HG03196 (cell line): ENCODE data around the gene HMGCR.
"Not testable (repeated sequence)": the region's sequence is repeated elsewhere in the genome, so short reads cannot be mapped to it uniquely, and the experiment has no call there.

Experiments used
- ATAC-seq: cut with Tn5 transposase; IDR thresholded peaks from one replicate; pipeline ENCODE4 v1.9.1; 2021; ENCODE audit not compliant: unreplicated experiment

HMGCR gene

DNA sequence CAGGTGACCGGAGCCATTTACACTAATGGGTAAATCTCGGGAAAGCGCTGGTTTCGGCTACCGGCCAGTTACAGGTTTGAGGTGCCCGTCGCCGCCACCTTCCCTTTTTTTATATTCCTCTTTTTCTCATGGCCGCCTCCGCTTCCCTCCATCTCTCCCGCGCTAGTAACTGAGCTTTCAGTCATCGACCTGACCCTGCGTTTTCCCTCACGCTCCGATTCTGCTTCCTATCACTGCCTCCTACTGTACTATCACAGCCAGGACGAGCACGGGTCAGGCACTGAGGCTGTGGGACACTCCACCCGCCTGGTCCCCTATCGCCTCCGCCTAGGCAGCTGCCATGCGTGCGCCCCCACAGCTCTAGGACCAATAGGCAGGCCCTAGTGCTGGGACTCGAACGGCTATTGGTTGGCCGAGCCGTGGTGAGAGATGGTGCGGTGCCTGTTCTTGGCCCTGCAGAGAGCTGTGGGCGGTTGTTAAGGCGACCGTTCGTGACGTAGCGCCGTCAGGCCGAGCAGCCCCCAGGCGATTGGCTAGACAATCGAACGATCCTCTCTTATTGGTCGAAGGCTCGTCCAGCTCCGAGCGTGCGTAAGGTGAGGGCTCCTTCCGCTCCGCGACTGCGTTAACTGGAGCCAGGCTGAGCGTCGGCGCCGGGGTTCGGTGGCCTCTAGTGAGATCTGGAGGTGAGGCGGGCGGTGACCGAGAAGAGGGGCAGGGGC is at the start of gene HMGCR:
TSS of gene HMGCR (plus strand) at position 606 of the 722 bp plus-strand sequence. CDS start 5,386 bp downstream, outside the sequence.
- peak; percentile 99 for ATAC-seq

DNA sequence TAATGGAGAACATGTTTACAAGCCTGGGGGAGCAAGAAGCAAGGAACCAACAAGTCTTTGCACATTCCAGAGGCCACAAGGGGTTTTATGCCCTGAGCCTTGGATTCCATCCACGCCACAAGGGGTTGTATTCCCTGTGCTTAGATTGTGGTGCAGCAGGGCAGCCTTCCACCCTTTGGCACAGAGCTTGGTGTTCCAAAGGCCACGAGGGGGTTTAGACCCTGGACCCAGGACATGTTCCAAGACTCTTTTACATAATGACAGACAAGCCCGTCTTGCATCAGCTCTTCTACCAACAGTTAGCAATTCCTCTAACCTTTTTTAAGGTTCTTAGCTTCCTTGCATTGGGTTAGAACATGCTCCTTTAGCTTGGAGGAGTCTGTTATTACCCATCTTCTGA is 45.2 kb upstream of the HMGCR start:
- not testable (repeated sequence) for ATAC-seq

DNA sequence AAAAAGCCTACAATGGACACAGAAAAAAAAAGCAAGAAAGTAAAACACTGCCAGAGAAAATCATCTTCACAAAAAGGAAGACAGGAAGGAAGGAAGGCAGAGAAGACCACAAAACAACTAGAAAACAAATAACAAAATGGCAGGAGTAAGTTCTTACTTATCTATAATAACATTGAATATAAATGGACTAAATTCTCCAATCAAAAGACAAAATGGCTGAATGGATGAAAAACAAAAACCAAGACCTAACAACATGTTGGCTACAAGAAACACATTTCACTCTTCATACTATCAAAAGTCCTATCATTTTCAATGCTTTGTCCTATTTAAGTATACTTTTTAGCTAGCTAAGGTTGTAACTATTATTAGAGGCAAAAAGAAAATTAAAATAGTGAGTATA is 36.9 kb upstream of the HMGCR start:
- no peak for ATAC-seq

DNA sequence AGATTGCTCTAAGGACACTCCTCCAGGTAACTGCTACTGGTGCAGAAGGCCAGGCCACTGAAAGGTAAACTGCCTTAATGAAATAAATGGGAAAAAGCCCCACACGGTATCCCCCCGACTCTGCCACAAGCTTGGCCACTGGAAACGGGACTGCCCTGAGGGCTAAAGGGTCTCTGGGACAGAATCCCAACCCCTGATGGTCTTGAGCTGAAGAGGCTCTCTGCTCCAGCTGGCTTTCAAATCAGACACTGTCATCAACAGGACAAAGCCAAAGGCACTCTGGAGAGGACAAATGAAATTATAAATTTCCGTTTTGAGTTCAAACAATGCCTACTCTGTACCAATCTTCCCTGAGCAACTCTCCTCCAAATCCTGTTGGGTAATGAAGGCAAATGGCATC is 33.6 kb upstream of the HMGCR start:
- no peak for ATAC-seq

DNA sequence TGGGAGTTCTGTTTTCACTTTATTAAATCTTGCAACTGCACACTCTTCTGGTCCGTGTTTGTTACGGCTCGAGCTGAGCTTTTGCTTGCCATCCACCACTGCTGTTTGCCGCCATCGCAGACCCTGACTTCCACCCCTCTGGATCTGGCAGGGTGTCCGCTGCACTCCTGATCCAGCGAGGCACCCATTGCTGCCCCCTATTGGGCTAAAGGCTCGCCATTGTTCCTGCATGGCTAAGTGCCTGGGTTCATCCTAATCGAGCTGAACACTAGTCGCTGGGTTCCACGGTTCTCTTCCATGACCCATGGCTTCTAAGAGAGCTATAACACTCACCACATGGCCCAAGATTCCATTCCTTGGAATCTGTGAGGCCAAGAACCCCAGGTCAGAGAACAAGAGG is 32.5 kb upstream of the HMGCR start:
- ATAC-seq = not testable (repeated sequence)

DNA sequence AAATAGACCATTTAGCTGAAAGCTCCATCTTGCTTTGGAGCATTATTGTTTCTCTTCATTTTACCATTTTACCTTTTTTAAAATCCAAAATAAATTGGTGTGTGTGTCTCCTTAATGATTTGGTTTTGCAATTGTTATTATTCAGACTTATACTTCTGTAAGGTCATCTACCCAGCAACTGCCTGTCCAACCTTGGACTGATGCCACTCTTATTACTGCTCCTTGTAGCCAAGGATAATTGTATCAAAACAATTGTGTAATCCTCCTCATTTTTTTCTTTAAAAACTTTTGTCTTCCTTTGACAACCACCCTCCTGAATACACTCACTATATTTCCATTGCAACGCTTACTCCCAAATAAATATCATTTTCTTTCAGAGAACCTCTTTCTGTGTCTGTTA is 30.3 kb upstream of the HMGCR start:
- no peak for ATAC-seq

DNA sequence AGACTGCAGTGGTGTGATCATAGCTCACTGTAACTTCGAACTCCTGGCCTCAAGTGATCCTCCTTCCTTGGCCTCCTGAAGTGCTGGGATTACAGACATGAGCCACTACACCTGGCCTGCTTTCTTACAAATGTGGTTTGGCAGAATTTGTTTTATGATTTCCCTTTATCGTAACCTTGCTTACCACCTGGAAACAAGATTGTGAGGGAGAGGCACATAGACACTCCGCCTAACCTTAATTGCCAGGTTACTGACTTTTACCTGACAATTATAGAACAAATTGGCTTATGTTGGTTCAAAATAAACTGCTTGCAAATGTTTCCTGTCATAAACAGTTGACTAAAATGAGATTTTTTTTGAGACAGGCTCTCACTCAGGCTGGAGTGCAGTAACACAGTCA is 26.8 kb upstream of the HMGCR start:
- ATAC-seq = no peak

DNA sequence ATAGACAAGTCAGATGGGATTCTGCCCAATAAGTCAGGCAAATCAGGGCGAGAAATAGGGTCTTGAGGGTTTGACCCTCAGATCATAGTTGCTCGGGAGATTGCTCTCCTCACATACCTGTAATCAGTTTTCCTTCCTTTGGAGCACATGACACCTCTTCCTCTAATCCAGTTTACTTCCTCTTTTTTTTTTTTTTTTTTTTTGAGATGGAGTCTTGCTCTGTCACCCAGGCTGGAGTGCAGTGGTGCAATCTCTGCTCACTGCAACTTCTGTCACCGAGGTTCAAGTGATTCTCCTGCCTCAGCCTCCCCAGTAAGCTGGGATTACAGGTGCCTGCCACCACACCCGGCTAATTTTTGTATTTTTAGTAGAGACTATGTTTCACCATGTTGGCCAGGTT is 17.9 kb upstream of the HMGCR start:
- ATAC-seq = not testable (repeated sequence)

DNA sequence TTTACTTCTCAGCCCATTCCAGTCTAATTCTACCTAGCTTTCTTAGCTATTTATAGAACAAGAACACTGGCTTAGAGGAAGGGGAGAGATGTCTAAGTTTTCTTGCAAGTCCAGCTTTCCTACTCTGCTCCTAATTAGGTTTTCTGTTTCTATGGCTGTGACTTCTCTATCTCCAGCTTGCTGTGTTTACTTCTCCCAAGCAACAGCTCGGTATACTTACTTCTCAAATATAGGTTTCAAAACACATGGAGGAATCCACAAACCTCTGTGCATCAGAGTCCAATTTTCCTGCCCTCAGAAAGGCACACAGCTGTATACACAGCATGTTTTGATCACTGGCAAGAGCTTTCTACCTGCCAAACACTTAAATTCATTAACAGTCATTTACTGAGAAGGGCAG is 17.4 kb upstream of the HMGCR start:
- no peak for ATAC-seq

DNA sequence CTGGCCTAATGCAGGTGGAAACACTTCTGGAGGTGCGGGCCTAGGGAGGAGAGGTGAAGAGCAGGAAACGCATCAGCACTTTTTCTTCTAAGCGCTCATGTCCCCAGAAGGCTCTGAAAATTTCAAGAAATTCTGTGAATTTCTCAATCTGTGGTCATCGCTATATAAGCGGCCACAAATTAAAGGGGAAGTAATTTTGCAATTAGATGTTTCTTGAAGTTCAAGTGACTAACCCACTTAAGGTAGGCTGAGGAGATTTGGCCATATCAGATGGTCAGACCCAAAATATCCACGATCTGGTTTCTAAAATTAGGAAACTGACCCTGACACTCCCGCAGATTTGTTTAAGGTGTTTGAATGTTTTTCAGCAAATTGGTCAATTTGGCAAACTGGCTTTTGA is 16.6 kb upstream of the HMGCR start:
- ATAC-seq = no peak

DNA sequence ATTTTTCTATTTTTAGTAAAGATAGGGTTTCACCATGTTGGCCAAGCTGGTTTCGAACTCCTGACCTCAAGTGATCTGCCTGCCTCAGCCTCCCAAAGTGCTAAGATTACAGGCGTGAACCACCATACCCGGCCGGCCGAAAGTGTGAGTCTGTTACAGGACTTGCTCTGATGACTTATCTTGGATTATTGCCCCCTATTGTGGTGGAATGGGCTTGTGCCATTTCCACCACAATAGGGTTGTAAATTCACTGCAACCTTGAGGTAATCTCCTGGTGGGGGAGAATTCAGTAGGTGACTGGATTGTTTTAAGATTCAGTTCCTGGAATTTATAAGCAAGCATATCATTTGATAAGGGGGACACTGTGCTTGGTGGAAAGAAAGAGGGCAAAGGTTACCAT is 15.0 kb upstream of the HMGCR start:
- ATAC-seq = no peak

DNA sequence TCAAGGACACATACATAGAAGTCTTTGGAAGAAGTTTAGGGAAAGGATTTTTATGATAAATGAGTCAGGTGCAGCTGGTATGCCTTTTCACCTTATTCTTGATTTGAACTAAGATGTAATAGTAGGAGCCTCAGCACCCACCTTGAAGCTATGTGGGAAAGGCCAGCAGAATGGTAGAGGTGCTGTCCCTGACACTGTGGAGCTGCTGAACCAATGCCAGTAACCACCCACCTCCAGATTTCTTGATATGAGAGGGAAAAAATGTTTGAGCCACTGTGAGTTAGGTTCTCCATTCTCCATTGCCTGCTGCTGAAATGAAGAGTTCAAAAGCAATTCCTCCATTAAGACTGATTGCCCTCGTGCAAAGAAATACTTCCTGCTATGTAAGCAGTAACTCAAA is 12.2 kb upstream of the HMGCR start:
- no peak for ATAC-seq

DNA sequence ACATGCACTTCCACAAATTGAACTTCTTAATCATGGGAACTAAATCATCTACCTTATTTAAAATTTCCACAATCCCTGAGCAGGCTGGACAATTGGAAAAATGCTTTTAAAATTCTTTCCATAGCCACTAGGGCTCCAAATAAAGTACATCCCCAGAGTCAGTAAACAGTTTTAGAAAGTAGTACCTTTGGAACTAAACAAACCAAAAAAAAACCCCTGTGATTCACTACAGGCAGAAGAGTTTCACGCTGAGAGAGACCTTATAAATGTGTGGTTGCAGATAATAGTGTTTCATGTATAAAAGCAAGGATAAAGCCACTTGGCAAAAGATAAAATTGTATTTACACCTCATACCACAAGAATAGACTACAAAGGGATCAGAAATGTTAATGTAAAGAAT is 11.8 kb upstream of the HMGCR start:
- no peak for ATAC-seq

DNA sequence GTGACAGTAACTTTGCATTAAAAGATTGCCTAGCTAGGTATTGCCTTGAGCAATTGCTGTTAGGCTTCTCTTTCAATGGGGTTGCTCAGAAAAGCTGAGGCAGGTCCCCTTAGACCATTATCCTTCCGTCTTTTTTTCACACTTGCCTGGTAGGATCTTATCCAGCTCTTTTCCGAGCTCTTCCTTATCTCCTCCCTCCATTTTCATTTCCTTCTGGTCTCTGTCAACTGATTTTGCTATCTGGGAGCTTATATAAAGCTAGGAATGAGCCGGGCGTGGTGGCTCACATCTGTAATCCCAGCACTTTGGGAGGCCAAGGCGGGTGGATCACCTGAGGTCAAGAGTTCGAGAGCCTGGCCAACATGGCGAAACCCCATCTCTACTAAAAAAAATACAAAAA is 6.6 kb upstream of the HMGCR start:
- ATAC-seq = no peak

DNA sequence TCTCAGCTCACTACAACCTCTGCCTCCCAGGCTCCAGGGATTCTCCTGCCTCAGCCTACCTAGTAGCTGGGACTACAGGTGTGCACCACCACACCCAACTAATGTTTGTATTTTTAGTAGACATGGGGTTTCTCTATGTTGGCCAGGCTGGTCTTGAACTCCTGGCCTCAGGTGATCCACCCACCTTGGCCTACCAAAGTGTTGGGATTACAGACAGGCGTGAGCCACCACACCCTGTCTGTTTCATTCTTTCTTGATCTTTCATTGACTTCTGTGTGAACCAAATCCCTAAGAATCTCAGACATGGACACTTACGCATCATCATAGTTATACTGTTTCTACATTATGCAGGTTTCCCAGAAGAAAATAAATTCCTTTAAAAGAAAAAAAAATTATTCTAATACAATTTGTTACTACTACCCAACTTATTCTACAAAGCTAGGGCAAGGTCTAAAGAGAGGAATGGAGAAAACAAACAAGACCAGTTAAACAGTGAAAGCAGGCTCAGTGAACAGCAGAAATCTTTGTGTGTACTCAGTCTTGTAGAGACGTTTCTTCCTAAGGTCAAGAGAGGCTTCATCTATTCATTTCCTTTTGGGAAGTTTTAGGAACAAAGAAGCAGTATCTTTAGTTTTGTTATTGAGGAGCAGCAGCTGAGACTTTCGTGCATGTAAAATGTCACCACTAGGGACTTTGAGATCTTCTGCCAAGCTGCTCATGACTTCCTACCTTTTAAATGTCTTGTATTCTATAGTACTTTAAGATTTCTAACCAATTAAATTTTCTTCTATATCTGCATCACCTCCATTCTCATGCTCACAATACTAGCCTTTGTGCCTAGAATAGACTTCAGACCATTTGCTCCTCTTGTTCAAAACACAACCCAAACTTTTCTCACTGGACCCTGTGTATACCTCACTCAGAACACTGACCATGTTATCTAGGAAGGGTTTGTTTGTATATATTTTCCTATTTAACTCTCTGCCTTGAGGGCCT is 5.6 kb upstream of the HMGCR start:
- no peak for ATAC-seq

DNA sequence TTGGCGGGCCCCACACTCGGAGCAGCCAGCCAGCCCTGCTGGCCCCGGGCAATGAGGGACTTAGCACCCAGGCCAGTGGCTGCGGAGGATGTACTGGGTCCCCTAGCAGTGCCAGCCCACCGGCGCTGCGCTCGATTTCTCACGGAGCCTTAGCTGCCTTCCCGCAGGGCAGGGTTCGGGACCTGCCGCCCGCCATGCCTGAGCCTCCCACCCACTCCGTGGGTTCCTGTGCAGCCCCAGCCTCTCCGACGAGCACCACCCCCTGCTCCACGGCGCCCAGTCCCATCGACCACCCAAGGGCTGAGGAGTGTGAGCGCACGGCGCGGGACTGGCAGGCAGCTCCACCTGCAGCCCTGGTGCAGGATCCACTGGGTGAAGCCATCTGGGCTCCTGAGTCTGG is 3.3 kb upstream of the HMGCR start:
- not testable (repeated sequence) for ATAC-seq

DNA sequence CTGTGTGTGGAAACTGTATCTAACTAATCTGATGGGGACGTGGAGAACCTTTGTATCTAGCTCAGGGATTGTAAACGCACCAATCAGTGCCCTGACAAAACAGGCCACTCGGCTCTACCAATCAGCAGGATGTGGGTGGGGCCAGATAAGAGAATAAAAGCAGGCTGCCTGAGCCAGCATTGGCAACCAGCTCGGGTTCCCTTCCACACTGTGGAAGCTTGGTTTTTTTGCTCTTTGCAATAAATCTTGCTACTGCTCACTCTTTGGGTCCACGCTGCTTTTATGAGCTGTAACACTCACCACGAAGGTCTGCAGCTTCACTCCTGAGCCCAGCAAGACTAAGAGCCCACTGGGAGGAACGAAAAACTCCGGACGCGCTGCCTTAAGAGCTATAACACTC is 2.6 kb upstream of the HMGCR start:
- not testable (repeated sequence) for ATAC-seq

DNA sequence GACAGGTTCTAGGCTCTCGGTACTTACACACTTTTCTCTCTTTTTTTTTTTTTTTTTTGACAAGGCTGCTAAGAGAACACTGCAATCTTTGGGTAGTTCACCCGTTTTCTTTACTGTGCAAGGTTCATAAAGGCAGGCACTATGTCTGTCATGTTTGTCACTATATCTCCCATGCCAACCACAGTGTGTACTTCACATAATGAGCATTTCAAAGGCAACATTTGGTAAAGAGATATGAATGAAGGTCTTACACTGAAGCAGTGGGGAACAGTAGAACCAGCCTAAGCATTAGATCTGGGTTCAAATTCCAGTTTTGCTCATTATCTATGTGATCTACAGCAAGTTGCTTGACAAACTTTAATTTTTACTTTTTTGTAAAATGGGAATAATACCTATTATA is 1.5 kb upstream of the HMGCR start:
- no peak for ATAC-seq

DNA sequence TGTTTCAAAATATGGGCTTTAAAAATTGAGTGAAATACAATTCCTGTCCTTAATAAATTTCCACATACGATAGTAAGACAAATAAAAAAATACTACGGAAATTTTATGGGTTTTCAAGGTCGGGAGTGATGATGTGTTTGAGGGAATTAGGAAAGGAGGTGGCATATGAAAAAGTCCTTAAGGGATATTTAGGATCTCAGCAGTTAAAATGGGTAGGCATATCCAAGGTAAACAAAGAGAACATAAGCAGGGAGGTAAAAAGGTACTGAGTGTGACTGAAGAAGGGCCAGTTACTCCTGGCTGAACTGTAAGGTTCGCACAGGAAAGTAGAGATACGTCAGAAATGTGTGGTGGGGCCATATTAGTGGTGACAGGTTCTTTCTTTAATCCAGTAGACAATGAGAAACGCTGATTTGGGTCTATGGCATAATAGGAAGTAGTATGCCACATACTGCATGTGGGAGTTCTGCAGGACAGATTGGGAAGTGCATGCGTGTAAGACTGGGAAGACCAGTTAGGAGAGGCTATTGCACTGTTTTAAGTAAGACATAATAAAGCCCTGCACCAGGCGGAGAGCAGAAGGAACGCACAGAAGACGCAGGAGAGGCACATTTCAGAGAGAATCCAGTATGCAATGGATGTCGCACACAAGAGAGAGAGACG is 937 bp upstream of the HMGCR start:
- peak; percentile 7 for ATAC-seq

DNA sequence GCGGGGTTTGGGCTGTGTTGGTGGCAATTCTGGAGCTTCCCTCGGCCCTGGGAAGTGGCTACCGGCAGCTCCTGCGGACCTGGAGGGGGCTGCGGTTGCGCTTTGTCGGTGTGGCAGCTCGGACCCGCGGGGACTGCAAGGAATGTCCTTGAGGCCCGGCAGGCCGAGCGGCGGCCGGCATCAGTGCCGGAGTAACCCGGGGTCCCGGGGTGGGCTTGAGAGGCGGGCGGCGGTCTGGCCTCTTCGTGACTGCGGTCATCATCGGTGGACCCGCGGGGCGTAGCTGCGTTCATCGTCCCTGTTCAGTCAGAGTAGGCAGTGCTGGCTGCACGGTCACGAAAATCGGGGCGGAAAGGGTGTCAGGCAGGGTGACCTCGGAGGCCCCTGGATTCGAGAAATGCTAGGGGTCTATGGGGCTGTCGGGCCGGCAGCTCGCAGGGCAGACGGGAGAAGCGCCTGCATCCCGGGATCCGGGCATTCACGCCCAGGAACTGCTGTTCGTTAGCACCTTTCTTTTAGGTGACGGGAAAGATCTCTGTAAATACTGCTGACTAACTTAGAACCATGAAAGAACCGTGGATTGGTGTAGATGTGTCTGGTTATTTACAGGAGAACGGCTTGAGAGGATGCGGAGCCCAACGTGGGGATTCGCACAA is 474 bp downstream of the HMGCR start:
- no peak for ATAC-seq

DNA sequence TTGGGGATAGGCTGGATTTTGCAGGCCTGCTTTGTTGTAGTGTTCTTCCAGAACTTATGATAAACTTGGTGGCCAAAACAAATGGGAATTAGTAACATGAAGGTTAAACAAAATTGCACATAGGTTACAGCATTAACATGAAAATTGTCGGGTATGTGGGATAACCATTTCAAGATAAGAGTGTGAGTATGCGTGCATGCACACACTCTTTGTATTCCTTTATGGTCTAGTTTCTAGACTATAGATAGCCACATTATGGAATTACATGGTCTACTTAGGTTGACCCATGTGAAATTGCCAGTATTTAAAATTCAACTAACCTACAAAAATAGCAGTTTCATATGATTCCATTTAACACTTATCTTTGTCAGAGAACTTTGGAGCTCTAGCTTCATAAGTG is 1.4 kb downstream of the HMGCR start:
- no peak for ATAC-seq
